ENCODE results near the gene SRSF4. TPM values are rescaled to one million over a fixed set of nuclear protein-coding genes. Genes with fewer than 3 reads are reported as not detected.

SRSF4 gene
- total RNA-seq, 3 donors from 2014 or later (not counting 1 experiment from before 2014, with no cell fraction given), result 90.2 to 114 (median 101) TPM

DNA sequence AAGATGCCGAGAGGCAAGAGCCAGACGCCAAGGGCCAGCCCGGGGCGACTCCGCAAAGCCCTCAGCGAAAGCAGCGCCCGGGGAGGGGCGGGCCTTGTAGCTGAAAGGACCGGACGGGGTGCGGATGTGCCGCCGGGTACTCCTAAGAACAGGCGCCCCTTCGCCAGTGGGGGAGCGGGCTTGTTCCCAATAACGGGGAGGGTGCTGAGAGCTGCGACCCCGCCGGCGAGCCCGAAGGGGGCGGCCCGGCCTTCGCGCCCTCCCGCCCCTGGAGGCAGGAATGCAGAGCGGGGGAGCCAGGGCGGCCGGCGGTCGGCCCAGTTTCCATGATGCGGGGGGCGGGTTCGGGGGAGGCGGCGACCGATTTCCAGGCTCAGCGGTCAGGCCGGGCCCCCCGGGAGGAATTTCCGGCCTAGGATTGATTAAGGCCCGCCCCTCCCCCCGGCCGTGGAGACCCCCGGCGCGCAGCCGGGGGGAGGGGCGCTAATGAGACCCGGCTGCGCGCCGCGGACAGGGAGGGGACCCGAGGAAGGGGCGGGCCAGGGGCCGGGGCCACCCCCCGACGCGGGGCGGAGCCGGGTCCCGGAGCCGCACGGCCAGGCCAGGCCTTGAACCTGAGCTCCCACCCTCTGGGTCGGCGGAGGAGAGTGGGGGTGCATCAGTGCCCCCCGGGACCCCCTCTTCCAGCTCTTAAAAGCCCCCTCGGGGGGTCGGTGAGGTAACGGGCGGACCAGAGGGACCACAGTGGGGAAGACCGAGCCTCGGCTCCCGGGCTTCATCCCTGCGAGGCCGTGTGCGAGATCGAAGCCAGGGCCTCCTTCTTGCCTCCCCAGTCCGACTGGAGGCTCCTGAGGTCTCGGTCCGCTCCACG is 57.1 kb downstream of the SRSF4 start:
- DNase-seq (peak; percentile 62 to 65), ATAC-seq (peak; percentile 64 to 67 (median 66))
- no peak overlapping the region for H3K27ac ChIP-seq (ENCODE audit: low read length)
- peaks cover 23% of the 10 kb centered on the region for H3K27me3 ChIP-seq (ENCODE audit: control insufficient read depth, insufficient read depth, low read length)
- peak overlapping the region; percentile 92 for H3K4me3 Mint-ChIP-seq
- no peaks in the 10 kb centered on the region for H3K9me3 Mint-ChIP-seq
- H3K4me1 ChIP-seq (ENCODE audit: control insufficient read depth, insufficient read depth, low read length), result peaks cover 38% of the 10 kb centered on the region
- no peaks in the 10 kb centered on the region for H3K36me3 Mint-ChIP-seq
- peaks cover 8 to 15% of the 10 kb centered on the region in 2 donors for H3K27me3 Mint-ChIP-seq (ENCODE audit: low read depth in 2 of 2)
- H3K4me1 Mint-ChIP-seq, result peaks cover 8 to 18% of the 10 kb centered on the region in 2 donors
- H3K36me3 ChIP-seq (ENCODE audit: control insufficient read depth, insufficient read depth, low read length), result no peaks in the 10 kb centered on the region
- TF ChIP-seq, protein P1, sequence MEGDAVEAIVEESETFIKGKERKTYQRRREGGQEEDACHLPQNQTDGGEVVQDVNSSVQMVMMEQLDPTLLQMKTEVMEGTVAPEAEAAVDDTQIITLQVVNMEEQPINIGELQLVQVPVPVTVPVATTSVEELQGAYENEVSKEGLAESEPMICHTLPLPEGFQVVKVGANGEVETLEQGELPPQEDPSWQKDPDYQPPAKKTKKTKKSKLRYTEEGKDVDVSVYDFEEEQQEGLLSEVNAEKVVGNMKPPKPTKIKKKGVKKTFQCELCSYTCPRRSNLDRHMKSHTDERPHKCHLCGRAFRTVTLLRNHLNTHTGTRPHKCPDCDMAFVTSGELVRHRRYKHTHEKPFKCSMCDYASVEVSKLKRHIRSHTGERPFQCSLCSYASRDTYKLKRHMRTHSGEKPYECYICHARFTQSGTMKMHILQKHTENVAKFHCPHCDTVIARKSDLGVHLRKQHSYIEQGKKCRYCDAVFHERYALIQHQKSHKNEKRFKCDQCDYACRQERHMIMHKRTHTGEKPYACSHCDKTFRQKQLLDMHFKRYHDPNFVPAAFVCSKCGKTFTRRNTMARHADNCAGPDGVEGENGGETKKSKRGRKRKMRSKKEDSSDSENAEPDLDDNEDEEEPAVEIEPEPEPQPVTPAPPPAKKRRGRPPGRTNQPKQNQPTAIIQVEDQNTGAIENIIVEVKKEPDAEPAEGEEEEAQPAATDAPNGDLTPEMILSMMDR (IDR thresholded peaks at IDR 0.05), result no peak
- intact Hi-C loops (cut with micrococcal nuclease), result loop anchor here (5.0 kb wide), 1 partner anchor 242 kb away; no protein-coding TSS in a partner anchor
- H3K9me3 ChIP-seq (ENCODE audit: control insufficient read depth, insufficient read depth, low read length), result no peaks in the 10 kb centered on the region
- H3K27ac Mint-ChIP-seq, result peak overlapping the region in 1 of 2 donors; percentile 76
- 6% methylated on average over 85 of the region's 85 CpGs for WGBS (ENCODE audit: insufficient coverage)
- peak overlapping the region; percentile 42 for H3K4me3 ChIP-seq (ENCODE audit: low read length)

DNA sequence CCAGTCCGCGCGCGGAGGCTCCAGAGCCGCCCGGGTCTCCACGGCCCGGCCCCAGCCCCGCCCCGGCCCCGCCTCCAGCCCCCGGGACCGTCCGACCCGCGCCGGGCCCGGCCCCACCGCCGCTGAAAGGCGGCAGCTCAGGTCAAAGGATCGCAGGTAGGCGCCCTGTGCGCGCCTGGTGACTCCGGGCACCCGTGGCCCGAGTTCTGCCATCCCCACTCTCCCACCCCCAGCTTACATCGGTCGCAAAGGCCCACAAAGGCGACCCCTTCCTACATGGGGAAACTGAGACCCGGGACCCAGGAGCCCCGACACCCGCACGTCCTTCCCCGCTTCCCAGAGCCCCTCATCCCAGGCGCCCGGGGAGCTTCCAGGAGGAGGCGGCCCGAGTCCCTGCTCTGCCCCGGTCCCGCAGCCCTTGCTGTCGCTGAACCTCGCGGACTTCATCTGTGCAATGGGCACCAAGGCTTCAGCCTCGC is 57.8 kb downstream of the SRSF4 start, which contains the start of gene TMEM200B:
TSS of gene TMEM200B (minus strand) at position 17 of the 479 bp plus-strand sequence. CDS start 2,075 bp downstream, outside the sequence.
- H3K9me3 ChIP-seq (ENCODE audit: control insufficient read depth, insufficient read depth, low read length), result no peaks in the 10 kb centered on the region
- H3K27ac ChIP-seq (ENCODE audit: low read length), result no peak within 1 kb of the TSS
- peaks cover 8 to 18% of the 10 kb centered on the region in 2 donors for H3K4me1 Mint-ChIP-seq
- H3K36me3 Mint-ChIP-seq, result no peaks in the 10 kb centered on the region
- peak within 1 kb of the TSS; percentile 42 for H3K4me3 ChIP-seq (ENCODE audit: low read length)
- DNase-seq (peak in 1 of 2 donors; percentile 34), ATAC-seq (peak in 2 of 3 donors; percentile 12 to 15)
- intact Hi-C loops (cut with micrococcal nuclease), result loop anchor here (5.0 kb wide), 1 partner anchor 242 kb away; no protein-coding TSS in a partner anchor
- peaks cover 8 to 15% of the 10 kb centered on the region in 2 donors for H3K27me3 Mint-ChIP-seq (ENCODE audit: low read depth in 2 of 2)
- H3K4me3 Mint-ChIP-seq, result peak within 1 kb of the TSS; percentile 92
- 2% methylated on average over 46 of the region's 46 CpGs for WGBS (ENCODE audit: insufficient coverage)
- H3K4me1 ChIP-seq (ENCODE audit: control insufficient read depth, insufficient read depth, low read length), result peaks cover 38% of the 10 kb centered on the region
- H3K36me3 ChIP-seq (ENCODE audit: control insufficient read depth, insufficient read depth, low read length), result peaks cover under 1% of the 10 kb centered on the region
- H3K27ac Mint-ChIP-seq, result peak within 1 kb of the TSS in 1 of 2 donors; percentile 73
- H3K9me3 Mint-ChIP-seq, result no peaks in the 10 kb centered on the region
- peaks cover 23% of the 10 kb centered on the region for H3K27me3 ChIP-seq (ENCODE audit: control insufficient read depth, insufficient read depth, low read length)
- TF ChIP-seq, protein P1 (IDR thresholded peaks at IDR 0.05), result no peak

DNA sequence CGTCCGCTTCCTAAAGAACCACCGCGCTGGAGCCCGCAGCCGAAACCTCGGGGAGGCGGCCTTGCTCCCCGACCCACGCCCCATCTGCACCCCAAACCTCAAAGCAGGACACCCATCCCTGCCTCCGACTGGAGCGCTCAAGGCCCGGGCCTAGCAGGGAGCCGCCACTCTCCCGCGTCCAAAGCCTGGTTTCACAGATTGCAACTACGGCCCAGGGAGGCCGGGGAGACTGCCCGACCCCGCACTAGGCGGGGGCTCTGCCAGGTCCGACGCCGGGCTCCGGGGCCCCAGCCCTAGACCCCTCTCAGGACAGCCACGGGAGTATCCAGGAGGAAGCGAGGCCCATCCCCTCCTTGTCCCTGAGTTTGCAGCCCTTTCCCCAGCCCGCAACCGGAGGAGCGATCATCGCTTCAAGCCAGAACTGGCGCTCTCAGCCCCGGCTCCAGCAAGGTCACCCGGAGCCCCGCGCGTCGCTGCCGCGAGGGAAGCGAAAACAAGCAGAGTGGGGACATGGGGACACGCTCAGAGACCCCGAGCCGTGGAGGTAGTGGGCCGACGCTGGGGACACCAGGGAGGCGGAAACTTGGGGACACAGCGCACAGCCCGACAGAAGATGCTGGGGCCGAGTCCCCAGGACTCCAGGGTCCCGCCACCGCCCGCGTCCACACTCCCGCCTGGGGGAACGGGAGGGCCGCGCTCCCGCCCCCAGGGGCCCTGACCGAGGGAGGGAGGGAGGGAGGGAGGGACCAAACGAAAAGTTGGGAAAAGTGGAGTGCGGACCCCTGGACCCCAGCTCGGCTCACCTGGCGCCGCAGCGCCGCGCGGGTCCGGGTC is 58.4 kb downstream of the SRSF4 start:
- H3K27ac Mint-ChIP-seq, result peak overlapping the region in 1 of 2 donors; percentile 35
- peaks cover 8 to 15% of the 10 kb centered on the region in 2 donors for H3K27me3 Mint-ChIP-seq (ENCODE audit: low read depth in 2 of 2)
- TF ChIP-seq, protein P1 (IDR thresholded peaks at IDR 0.05), result no peak
- Histone ChIP-seq H3K36me3 (ENCODE audit: control insufficient read depth, insufficient read depth, low read length) (peaks cover 7% of the 10 kb centered on the region), H3K4me1 (ENCODE audit: control insufficient read depth, insufficient read depth, low read length) (peaks cover 38% of the 10 kb centered on the region), H3K9me3 (ENCODE audit: control insufficient read depth, insufficient read depth, low read length) (no peaks in the 10 kb centered on the region), H3K27me3 (ENCODE audit: control insufficient read depth, insufficient read depth, low read length) (peaks cover 23% of the 10 kb centered on the region), H3K27ac (ENCODE audit: low read length) (no peak overlapping the region), H3K4me3 (ENCODE audit: low read length) (peak overlapping the region; percentile 18)
- peak in 1 of 2 donors; percentile 53 for DNase-seq
- H3K4me3 Mint-ChIP-seq, result peak overlapping the region; percentile 82
- peaks cover 8 to 18% of the 10 kb centered on the region in 2 donors for H3K4me1 Mint-ChIP-seq
- no peak for ATAC-seq
- WGBS (ENCODE audit: insufficient coverage), result 3% methylated on average over 70 of the region's 70 CpGs
- intact Hi-C loops (cut with micrococcal nuclease), result loop anchor here (5.0 kb wide), 1 partner anchor 241 kb away; no protein-coding TSS in a partner anchor
- no peaks in the 10 kb centered on the region for H3K9me3 Mint-ChIP-seq
- H3K36me3 Mint-ChIP-seq, result no peaks in the 10 kb centered on the region

Data from natural killer cell (primary cell).